Measurements from ENCODE around the gene CDC42EP4.

DNA sequence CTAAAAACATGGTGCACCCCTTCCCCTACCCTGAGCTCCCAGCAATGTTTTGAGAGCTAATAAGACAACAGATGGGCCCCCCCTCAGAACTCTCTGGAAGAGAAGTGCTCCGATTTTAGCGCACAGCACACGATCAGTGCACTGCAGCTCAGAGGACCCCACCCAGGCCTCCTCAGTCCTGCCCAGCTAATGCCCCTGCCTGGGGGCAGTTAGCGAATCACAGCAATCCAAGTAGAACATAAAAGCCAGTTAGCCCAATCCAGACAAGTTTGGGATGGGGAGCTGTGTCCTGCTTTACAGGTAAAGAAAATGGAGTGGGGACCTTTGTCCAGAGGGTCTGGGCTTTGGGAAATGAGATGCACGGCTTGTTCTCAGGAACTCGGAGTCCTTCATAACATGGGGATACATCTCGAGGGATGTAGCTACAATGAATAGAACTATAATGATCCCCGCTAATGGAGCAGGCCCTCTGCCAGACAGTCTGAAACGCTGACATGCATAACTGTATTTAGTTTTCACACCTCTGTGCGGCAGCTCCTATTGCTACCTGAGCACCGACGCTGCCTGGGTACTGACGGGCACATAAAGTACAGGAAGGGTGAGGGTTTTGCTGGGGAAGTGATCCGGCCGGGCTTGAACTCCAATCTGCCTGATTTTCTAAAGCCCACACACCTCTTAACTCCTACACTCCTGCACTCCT is 29.7 kb upstream of the CDC42EP4 start:
- TF ChIP-seq, protein P1, sequence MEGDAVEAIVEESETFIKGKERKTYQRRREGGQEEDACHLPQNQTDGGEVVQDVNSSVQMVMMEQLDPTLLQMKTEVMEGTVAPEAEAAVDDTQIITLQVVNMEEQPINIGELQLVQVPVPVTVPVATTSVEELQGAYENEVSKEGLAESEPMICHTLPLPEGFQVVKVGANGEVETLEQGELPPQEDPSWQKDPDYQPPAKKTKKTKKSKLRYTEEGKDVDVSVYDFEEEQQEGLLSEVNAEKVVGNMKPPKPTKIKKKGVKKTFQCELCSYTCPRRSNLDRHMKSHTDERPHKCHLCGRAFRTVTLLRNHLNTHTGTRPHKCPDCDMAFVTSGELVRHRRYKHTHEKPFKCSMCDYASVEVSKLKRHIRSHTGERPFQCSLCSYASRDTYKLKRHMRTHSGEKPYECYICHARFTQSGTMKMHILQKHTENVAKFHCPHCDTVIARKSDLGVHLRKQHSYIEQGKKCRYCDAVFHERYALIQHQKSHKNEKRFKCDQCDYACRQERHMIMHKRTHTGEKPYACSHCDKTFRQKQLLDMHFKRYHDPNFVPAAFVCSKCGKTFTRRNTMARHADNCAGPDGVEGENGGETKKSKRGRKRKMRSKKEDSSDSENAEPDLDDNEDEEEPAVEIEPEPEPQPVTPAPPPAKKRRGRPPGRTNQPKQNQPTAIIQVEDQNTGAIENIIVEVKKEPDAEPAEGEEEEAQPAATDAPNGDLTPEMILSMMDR (IDR thresholded peaks at IDR 0.05; ENCODE audit: low read depth, low read length, poor library complexity, severe bottlenecking) = no peak
- TF ChIP-seq EZH2phosphoT487 (IDR thresholded peaks at IDR 0.05; ENCODE audit: borderline replicate concordance, low read length) = no peak

Data from DOHH2 (cell line).